Measurements from ENCODE around the gene GID8. TPM values are rescaled to one million over a fixed set of nuclear protein-coding genes. Genes with fewer than 3 reads are reported as not detected.
A peak's percentile ranks its signal among the peaks of the same experiment; 100 is the strongest.
"Not testable (repeated sequence)": the region's sequence is repeated elsewhere in the genome, so short reads cannot be mapped to it uniquely, and the experiment has no call there.

The GID8 gene
- total RNA-seq, 2 donors from 2014 or later: 30.7 to 37.7 TPM

- intact Hi-C loops (cut with DNase I, micrococcal nuclease): no loop called here
- DNase-seq (no peak), ATAC-seq (no peak)
Measured at GRCh38 chr20:62951143-62951895, 13.4 kb downstream of the GID8 start.

GRCh38 chr20:62951896-62952372, 14.0 kb downstream of the GID8 start:
- ATAC-seq (no peak), DNase-seq (no peak)
- intact Hi-C loops (cut with DNase I, micrococcal nuclease): no loop called here

- intact Hi-C loops (cut with DNase I, micrococcal nuclease): no loop called here
- peak; percentile 77 for ATAC-seq
- peak; percentile 95 to 97 for DNase-seq
Measured at GRCh38 chr20:62952373-62952967, 14.5 kb downstream of the GID8 start, which contains the start of gene SLC17A9. SLC17A9 (plus strand) TSS chr20:62952709; CDS start chr20:62952831, 122 bp downstream.

DNA sequence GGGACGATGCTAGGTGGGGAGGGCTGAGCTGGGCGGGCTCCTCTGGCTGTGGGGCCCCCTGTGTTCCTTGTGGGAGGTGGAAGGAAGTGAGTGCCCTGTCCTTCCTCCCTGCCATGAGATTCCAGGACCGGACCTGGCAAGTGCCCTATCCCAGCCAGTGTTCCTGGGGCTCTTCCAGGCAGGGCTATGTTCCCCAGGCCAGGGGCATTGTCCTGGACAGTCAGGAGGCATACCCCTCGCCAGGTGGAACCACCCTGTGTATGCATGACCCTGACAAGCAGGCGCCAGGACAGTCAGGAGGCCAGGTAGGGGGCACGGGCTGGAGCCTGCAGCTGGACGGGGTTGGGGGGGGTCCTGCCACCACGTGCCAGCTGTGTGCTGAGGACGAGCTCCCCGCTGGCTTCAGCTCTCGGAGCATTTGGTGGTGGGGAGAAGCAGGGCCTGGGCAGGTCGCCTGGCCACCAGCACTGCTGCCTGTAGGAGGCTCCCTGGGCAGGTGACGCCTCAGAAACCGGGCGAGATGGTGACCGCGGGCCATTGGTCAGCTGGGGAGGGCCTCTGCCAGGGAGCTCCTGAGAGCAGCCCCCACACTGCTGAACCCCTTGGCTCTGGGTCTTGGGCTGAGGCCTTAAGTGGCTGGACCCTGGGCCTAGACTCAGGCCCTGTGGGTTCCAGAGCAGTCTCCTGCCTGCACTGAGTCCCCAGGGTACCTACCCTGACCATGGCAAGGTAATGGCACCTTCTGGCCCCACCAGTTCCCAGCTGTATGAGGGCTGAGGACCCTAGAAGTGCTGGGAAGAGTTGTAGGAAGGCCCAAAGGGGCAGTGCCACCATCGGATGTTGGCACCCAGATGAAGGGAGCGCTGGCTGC, 15.3 kb downstream of the GID8 start:
- ATAC-seq (peak; percentile 8), DNase-seq (peak; percentile 43 to 45)
- intact Hi-C loops (cut with DNase I, micrococcal nuclease): no loop called here

DNA sequence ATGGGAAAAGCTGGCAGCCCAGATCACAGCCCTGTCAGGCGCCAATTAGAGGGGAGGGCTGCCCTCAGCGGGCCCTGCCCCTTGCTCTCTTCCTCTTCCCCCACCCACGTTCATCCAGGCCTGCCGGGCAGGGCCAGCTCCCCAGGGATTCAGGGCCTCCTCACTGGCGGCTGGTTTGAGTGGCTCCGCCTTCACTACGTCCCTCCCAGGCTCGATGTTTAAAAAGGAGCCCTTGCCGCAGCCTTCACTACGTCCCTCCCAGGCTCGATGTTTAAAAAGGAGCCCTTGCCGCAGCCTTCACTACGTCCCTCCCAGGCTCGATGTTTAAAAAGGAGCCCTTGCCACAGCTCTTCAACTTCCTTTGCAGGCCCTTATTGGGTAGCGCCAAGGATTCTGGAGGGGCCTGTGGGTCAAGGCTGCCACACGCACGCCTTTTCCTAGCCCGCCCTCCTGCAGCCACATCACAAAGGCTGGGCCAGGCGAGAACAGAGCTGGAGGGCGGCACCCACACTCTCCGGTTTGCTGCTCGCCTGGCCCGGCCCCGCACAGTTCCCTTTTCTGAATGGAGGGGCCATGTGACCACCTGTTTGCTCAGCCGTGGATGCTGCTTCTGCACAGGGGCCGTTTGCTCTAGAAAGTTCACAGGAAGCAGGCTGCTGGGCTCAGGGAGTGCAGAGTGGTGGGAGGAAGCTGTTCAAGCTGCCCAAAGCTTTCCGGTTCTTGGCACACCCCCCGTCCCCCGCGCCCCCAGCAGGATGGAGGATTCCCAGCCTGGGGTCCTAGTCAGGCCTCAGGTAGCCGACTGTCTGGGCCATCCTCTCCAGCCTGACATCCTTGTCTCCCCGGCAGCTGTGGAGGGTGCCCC, 16.1 kb downstream of the GID8 start:
- ATAC-seq: peak; percentile 58
- peak; percentile 82 to 85 for DNase-seq
- intact Hi-C loops (cut with DNase I, micrococcal nuclease): no loop called here

DNA sequence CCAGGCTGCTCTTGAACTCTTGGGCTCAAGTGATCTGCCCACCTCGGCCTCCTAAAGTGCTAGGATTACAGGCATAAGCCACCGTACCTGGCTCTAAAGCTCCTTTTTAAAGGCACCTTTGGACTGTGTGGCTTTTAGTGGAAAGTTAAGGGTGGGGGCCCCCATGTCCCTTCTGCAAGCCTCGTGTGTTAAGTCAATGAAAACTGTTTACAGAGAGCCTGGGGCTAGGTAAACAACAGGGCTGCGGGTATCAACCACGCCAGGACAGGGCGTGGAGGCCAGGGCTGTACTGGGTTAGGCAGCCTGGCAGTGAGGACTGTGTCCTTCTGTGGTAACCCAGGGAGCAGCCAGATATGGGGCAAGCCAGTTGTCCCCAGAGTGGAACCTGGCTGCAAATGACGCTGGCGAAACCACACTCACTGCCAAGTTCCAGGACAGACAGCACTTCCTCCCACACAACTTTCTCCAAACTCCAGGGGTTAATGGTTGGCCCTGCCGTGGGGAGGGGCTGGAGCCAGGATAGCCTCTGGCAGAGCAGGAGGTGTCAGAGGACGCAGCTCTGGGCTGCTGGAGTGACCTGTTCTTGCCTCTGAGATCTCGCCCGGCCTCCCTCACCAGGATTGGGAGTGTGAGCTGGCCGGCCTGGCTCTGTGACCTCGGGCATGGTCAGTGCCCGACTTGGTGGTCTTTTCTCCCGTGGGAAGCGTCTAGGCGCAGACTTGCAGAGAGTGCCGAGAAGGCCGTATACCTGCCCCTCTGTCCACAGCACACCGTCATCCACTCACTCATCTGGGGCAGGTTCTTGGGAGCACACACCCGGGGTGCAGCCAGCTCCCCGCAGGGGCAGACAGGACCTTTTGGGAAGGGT, 17.8 kb downstream of the GID8 start:
- intact Hi-C loops (cut with DNase I, micrococcal nuclease): no loop called here
- ATAC-seq: peak; percentile 42
- peak; percentile 44 to 56 for DNase-seq

DNA sequence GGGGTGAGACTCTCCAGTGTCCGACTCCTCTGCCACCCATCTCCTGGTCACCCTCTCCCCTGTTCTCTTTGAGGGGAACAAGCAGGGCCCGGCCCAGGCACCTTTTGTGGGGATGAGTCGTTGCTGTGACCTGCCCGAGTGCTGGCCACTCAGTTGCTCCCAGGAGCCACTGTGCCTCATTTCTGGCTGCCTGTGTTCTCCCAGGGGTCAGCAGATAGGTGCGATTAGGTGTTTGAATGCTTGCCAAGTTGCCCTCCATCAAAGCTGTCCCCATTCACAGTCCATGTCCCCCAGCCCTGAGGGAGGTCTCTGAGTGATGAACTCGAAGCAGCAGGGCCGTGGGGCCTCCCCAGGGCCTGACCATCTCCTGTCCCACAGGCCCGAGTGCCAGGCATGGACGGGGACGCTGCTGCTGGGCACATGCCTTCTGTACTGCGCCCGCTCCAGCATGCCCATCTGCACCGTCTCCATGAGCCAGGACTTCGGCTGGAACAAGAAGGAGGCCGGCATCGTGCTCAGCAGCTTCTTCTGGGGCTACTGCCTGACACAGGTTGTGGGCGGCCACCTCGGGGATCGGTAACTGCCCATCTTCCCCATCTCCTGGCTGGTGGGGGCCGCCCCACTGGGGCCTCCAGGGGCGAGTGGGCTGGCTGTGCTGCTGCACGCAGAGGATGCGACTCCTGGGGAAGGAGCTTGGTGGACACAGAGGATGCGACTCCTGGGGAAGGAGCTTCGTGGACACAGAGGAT, 18.6 kb downstream of the GID8 start:
- ATAC-seq: no peak
- intact Hi-C loops (cut with DNase I, micrococcal nuclease): no loop called here
- no peak for DNase-seq

- DNase-seq (no peak), ATAC-seq (no peak)
- intact Hi-C loops (cut with DNase I, micrococcal nuclease): no loop called here
Measured at GRCh38 chr20:62957136-62958117, 19.5 kb downstream of the GID8 start.

DNA sequence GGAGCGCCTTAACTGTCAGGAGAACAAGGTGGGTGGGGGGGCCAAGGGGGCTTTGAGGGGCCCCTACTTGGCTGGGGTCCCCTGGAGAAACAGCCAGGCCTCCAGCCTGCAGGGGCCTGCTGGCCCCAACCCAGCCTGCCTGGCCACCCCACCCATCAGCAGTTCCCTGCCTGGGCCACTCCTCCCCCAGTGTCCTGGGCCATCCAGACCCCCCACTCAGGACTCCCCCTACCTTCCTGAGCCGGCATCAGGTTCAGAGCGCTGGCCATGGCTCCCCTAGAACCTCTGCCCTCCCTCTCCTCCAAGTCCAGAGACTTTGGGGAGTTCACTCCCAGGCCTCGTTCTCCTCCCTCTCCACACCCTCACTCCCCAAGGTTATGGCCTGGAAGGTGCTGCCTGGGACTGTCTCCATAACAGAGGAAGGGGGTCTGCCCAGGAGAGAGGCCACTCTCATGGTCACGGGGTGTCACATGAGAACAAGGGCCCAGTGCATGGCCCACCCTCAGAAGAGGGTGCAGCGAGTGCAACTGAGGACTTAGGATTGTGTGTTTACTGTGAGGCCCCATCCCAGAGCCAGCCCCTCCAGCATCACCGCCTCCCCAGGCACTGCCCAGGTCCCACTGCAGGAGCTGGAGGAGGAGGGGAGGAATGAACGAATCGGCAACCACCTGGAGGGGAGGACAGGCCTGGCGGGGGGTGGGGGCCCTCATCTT, 20.6 kb downstream of the GID8 start:
- ATAC-seq (no peak), DNase-seq (no peak)
- intact Hi-C loops (cut with DNase I, micrococcal nuclease): no loop called here

- ATAC-seq: no peak
- DNase-seq: no peak
- intact Hi-C loops (cut with DNase I, micrococcal nuclease): no loop called here
Measured at GRCh38 chr20:62959101-62959971, 21.4 kb downstream of the GID8 start.

GRCh38 chr20:62959998-62960436, 22.1 kb downstream of the GID8 start:
- intact Hi-C loops (cut with DNase I, micrococcal nuclease): no loop called here
- DNase-seq (no peak), ATAC-seq (no peak)

DNA sequence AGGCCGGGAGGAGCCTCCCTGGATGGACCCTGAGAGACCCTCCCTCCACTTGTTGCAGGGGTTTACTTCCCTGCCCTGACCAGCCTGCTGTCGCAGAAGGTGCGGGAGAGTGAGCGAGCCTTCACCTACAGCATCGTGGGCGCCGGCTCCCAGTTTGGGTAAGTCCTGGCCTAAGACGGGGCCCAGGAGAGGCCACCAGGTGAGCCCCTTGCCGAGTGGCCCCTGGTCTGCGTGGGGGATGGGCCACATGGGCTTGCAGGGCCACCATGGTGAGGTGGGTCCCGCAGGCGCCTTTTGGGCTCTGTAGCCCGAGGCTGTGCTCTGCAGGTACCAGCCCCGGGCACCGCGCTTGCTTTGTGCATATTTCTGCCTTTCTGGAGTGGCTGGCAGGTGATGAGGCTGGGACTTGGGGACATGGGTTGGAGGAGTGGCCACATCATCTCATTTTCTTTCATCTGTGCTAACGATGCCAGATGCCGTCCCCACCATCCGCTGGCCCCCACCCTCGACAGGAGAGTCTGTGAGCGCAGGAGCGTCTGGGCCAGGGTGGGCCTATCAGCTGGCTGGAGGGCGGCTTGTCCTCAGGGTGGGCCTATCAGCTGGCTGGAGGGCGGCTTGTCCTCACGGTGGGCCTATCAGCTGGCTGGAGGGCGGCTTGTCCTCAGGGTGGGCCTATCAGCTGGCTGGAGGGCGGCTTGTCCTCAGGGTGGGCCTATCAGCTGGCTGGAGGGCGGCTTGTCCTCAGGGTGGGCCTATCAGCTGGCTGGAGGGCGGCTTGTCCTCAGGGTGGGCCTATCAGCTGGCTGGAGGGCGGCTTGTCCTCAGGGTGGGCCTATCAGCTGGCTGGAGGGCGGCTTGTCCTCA, 22.7 kb downstream of the GID8 start:
- DNase-seq; ATAC-seq; intact Hi-C loops (cut with DNase I, micrococcal nuclease): not testable (repeated sequence)

- no peak for ATAC-seq
- DNase-seq: no peak
- intact Hi-C loops (cut with DNase I, micrococcal nuclease): no loop called here
Measured at GRCh38 chr20:62961310-62961783, 23.4 kb downstream of the GID8 start.
